SU-DHL-6 (cell line): ENCODE results near the gene MNAT1.

ENCODE experiments used
- H2AFZ ChIP-seq: fragments of 200-600 bp; sonication (generic); 2 replicates; pipeline ENCODE4 v1.6.1; 2014; ENCODE audit warnings: low read depth, mild to moderate bottlenecking, moderate library complexity, mixed read lengths, antibody characterized with exemption, low read length; ENCODE audit not compliant: severe bottlenecking
- H3F3A ChIP-seq: fragments of 200-600 bp; shearing (Covaris generic); 2 replicates; pipeline ENCODE4 v1.6.0; 2016; ENCODE audit warnings: antibody characterized with exemption, mild to moderate bottlenecking; ENCODE audit not compliant: insufficient read depth
- H3K27ac ChIP-seq: fragments of 200-600 bp; sonication (generic); 2 replicates; pipeline ENCODE4 v1.5.1; 2016; ENCODE audit warnings: low read depth, mild to moderate bottlenecking, low read length, moderate library complexity, mixed read lengths
- H3K27me3 ChIP-seq: fragments of 200-600 bp; sonication (generic), shearing (Covaris generic); 2 replicates; pipeline ENCODE4 v1.6.0; 2014; ENCODE audit warnings: mild to moderate bottlenecking, low read length
- H3K36me3 ChIP-seq: fragments of 200-600 bp; sonication (generic); 2 replicates; pipeline ENCODE4 v1.6.1; 2014; ENCODE audit warnings: mild to moderate bottlenecking, low read length, mixed read lengths
- H3K4me2 ChIP-seq: fragments of 300-600, 200-600 bp; shearing (Covaris generic), sonication (generic); 2 replicates; pipeline ENCODE4 v1.6.0; 2014; ENCODE audit warnings: low read length, low read depth, mild to moderate bottlenecking; ENCODE audit not compliant: poor library complexity, severe bottlenecking
- H3K4me3 ChIP-seq: fragments of 200-600 bp; sonication (generic); 2 replicates; pipeline ENCODE4 v1.5.1; 2014; ENCODE audit warnings: antibody characterized with exemption, low read length, mild to moderate bottlenecking, mixed read lengths; ENCODE audit not compliant: insufficient read depth, poor library complexity, severe bottlenecking
- H3K79me2 ChIP-seq: fragments of 200-600 bp; sonication (generic); 2 replicates; pipeline ENCODE4 v1.6.1; 2014; ENCODE audit warnings: mild to moderate bottlenecking, low read length, moderate library complexity; ENCODE audit not compliant: insufficient read depth
- H3K9ac ChIP-seq: fragments of 200-600 bp; sonication (generic); 2 replicates; pipeline ENCODE4 v1.7.0; 2014; ENCODE audit warnings: mild to moderate bottlenecking, low read length
- H3K9me2 ChIP-seq: fragments of 200-600 bp; sonication (generic); replicated peaks from 2 replicates; pipeline ENCODE4 v1.6.1; 2014; ENCODE audit warnings: low read length; ENCODE audit not compliant: insufficient read depth
- H3K9me3 ChIP-seq: fragments of 200-600 bp; sonication (generic); 2 replicates; pipeline ENCODE4 v1.6.1; 2014; ENCODE audit warnings: low read length, mixed read lengths; ENCODE audit not compliant: insufficient read depth
- H4K20me1 ChIP-seq: fragments of 200-600 bp; sonication (generic); 2 replicates; pipeline ENCODE4 v1.6.1; 2014; ENCODE audit warnings: low read depth, mild to moderate bottlenecking, antibody characterized with exemption, low read length, moderate library complexity, mixed read lengths
- CTCF ChIP-seq: fragments of 200-600 bp; sonication (generic); IDR thresholded peaks from one replicate; pipeline ENCODE4 v1.5.1; 2017; ENCODE audit warnings: antibody characterized with exemption, mild to moderate bottlenecking, low read length, moderate library complexity; ENCODE audit not compliant: insufficient read depth, poor library complexity, severe bottlenecking
- EZH2phosphoT487 ChIP-seq: fragments of 200-600 bp; sonication (generic), shearing (Covaris generic); conservative IDR thresholded peaks from 2 replicates; pipeline ENCODE4 v1.6.1; 2018; ENCODE audit warnings: mild to moderate bottlenecking, antibody characterized with exemption, low read length, moderate library complexity, mixed read lengths

The MNAT1 gene

GRCh38 chr14:60956202-60956601 is 221.6 kb downstream of the MNAT1 start:
- no peaks in the 10 kb centered on the region for H3K27me3 ChIP-seq

GRCh38 chr14:60956632-60957031 is 222.1 kb downstream of the MNAT1 start:
- Histone ChIP-seq H4K20me1 (no peaks in the 10 kb centered on the region), H3F3A (no peaks in the 10 kb centered on the region)
- TF ChIP-seq EZH2phosphoT487 = no peak
- TF ChIP-seq CTCF = no peak

More at GRCh38 chr14:60956202-60956601, 221.6 kb downstream of the MNAT1 start:
- Histone ChIP-seq H3K4me3 (no peak overlapping the region), H2AFZ (no peak overlapping the region), H3K27ac (no peak overlapping the region), H3K79me2 (no peaks in the 10 kb centered on the region), H3K4me2 (no peak overlapping the region), H3F3A (no peaks in the 10 kb centered on the region), H3K9me3 (peaks cover 16% of the 10 kb centered on the region; the same call in 1 of the 2 replicates), H3K36me3 (no peaks in the 10 kb centered on the region), H3K9ac (no peak overlapping the region), H4K20me1 (no peaks in the 10 kb centered on the region), H3K9me2 (no peaks in the 10 kb centered on the region)
- TF ChIP-seq EZH2phosphoT487 (no peak), CTCF (no peak)

GRCh38 chr14:60958146-60958545 is 223.6 kb downstream of the MNAT1 start:
- H3K9ac ChIP-seq = no peak overlapping the region
- H3K9me3 ChIP-seq = peaks cover 16% of the 10 kb centered on the region; the same call in 1 of the 2 replicates
- H3K4me2 ChIP-seq = no peak overlapping the region
- no peak overlapping the region for H2AFZ ChIP-seq
- no peaks in the 10 kb centered on the region for H3F3A ChIP-seq
- H3K27me3 ChIP-seq = no peaks in the 10 kb centered on the region
- no peaks in the 10 kb centered on the region for H3K9me2 ChIP-seq
- TF ChIP-seq EZH2phosphoT487 = no peak
- TF ChIP-seq CTCF = no peak
- H3K4me3 ChIP-seq = no peak overlapping the region
- no peaks in the 10 kb centered on the region for H3K79me2 ChIP-seq
- H4K20me1 ChIP-seq = no peaks in the 10 kb centered on the region
- no peak overlapping the region for H3K27ac ChIP-seq
- no peaks in the 10 kb centered on the region for H3K36me3 ChIP-seq

More at GRCh38 chr14:60956632-60957031, 222.1 kb downstream of the MNAT1 start:
- H3K79me2 ChIP-seq = no peaks in the 10 kb centered on the region
- no peak overlapping the region for H3K9ac ChIP-seq
- no peak overlapping the region for H3K4me3 ChIP-seq
- peaks cover 16% of the 10 kb centered on the region; the same call in 1 of the 2 replicates for H3K9me3 ChIP-seq
- no peak overlapping the region for H2AFZ ChIP-seq
- H3K4me2 ChIP-seq = no peak overlapping the region
- no peaks in the 10 kb centered on the region for H3K9me2 ChIP-seq
- no peaks in the 10 kb centered on the region for H3K36me3 ChIP-seq
- no peak overlapping the region for H3K27ac ChIP-seq
- no peaks in the 10 kb centered on the region for H3K27me3 ChIP-seq

GRCh38 chr14:60963761-60964160 is 229.2 kb downstream of the MNAT1 start:
- H3K36me3 ChIP-seq = no peaks in the 10 kb centered on the region
- no peaks in the 10 kb centered on the region for H3K79me2 ChIP-seq
- H3K27me3 ChIP-seq = no peaks in the 10 kb centered on the region
- no peaks in the 10 kb centered on the region for H3K9me3 ChIP-seq
- no peak overlapping the region for H3K4me2 ChIP-seq
- H3K9me2 ChIP-seq = no peaks in the 10 kb centered on the region
- TF ChIP-seq EZH2phosphoT487 (no peak), CTCF (no peak)
- no peak overlapping the region for H3K27ac ChIP-seq
- H2AFZ ChIP-seq = no peak overlapping the region
- no peaks in the 10 kb centered on the region for H4K20me1 ChIP-seq
- no peaks in the 10 kb centered on the region for H3F3A ChIP-seq
- H3K9ac ChIP-seq = no peak overlapping the region
- no peak overlapping the region for H3K4me3 ChIP-seq
